Hepatocyte (in vitro differentiated cells): Measurements from ENCODE around the gene PTPRC.

Experiments
- EZH2 ChIP-seq: fragments of 200-600 bp; sonication (generic); IDR thresholded peaks from 2 replicates; pipeline ENCODE4 v1.6.1; 2016; ENCODE audit warnings: antibody characterized with exemption, mild to moderate bottlenecking, borderline replicate concordance
- TF ChIP-seq, protein P1 (sequence below): fragments of 200-600 bp; sonication (generic); IDR thresholded peaks from 2 replicates; pipeline ENCODE4 v1.5.1; 2016; ENCODE audit warnings: antibody characterized with exemption, mild to moderate bottlenecking; ENCODE audit not compliant: poor library complexity

DNA sequence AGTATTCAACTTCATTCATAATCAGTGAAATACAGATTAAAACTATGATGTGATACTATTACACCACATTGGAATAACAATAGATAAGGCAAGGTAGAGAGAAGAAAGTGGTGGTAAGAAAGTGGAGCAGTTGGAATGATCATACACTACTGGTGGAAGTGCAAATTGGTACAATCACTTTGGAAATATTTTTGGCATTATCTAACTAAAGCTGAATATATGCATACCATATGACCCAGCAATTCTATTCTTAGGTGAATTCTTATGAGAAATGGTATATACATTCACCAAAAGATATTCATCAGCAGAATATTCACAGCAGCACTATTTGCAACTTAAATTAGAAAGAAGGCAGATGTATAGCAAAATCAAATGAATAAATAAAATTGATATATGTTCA, 21.4 kb upstream of the PTPRC start:
- TF ChIP-seq, protein P1, sequence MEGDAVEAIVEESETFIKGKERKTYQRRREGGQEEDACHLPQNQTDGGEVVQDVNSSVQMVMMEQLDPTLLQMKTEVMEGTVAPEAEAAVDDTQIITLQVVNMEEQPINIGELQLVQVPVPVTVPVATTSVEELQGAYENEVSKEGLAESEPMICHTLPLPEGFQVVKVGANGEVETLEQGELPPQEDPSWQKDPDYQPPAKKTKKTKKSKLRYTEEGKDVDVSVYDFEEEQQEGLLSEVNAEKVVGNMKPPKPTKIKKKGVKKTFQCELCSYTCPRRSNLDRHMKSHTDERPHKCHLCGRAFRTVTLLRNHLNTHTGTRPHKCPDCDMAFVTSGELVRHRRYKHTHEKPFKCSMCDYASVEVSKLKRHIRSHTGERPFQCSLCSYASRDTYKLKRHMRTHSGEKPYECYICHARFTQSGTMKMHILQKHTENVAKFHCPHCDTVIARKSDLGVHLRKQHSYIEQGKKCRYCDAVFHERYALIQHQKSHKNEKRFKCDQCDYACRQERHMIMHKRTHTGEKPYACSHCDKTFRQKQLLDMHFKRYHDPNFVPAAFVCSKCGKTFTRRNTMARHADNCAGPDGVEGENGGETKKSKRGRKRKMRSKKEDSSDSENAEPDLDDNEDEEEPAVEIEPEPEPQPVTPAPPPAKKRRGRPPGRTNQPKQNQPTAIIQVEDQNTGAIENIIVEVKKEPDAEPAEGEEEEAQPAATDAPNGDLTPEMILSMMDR, result no peak
- no peak for TF ChIP-seq EZH2
